HG03060 (cell line): Measurements from ENCODE around the gene TFPI.

Source experiments
- ATAC-seq: cut with Tn5 transposase; IDR thresholded peaks from one replicate; pipeline ENCODE4 v1.9.1; 2021; ENCODE audit warnings: low read depth, moderate number of reproducible peaks; ENCODE audit not compliant: unreplicated experiment

TFPI gene

GRCh38 chr2:187470698-187471097 is 83.5 kb downstream of the TFPI start:
- ATAC-seq: no peak

GRCh38 chr2:187469538-187469937 is 84.7 kb downstream of the TFPI start:
- ATAC-seq: no peak

- ATAC-seq: no peak
Observed at GRCh38 chr2:187468262-187468661, 86.0 kb downstream of the TFPI start.

GRCh38 chr2:187466129-187466792 is 88.0 kb downstream of the TFPI start:
- ATAC-seq: no peak

- no peak for ATAC-seq
Observed at GRCh38 chr2:187462839-187463238, 91.4 kb downstream of the TFPI start.

- no peak for ATAC-seq
Observed at GRCh38 chr2:187461294-187462261, 92.7 kb downstream of the TFPI start.

- ATAC-seq: no peak
Observed at GRCh38 chr2:187459256-187459655, 95.0 kb downstream of the TFPI start.

- ATAC-seq: no peak
Observed at GRCh38 chr2:187453078-187453641, 101.1 kb downstream of the TFPI start.

- no peak for ATAC-seq
Observed at GRCh38 chr2:187451510-187451909, 102.7 kb downstream of the TFPI start.

- no peak for ATAC-seq
Observed at GRCh38 chr2:187447336-187447735, 106.9 kb downstream of the TFPI start.

GRCh38 chr2:187446711-187447110 is 107.5 kb downstream of the TFPI start:
- no peak for ATAC-seq

- ATAC-seq: no peak
Observed at GRCh38 chr2:187445051-187445450, 109.2 kb downstream of the TFPI start.

- no peak for ATAC-seq
Observed at GRCh38 chr2:187442778-187443177, 111.5 kb downstream of the TFPI start.

GRCh38 chr2:187442378-187442777 is 111.9 kb downstream of the TFPI start:
- ATAC-seq: no peak

GRCh38 chr2:187440101-187440675 is 114.0 kb downstream of the TFPI start:
- ATAC-seq: no peak

GRCh38 chr2:187438455-187438854 is 115.8 kb downstream of the TFPI start:
- no peak for ATAC-seq

- ATAC-seq: no peak
Observed at GRCh38 chr2:187435756-187436155, 118.5 kb downstream of the TFPI start.

- no peak for ATAC-seq
Observed at GRCh38 chr2:187435078-187435477, 119.2 kb downstream of the TFPI start.

GRCh38 chr2:187434342-187434785 is 119.9 kb downstream of the TFPI start:
- no peak for ATAC-seq

- no peak for ATAC-seq
Observed at GRCh38 chr2:187431911-187432310, 122.3 kb downstream of the TFPI start.

- no peak for ATAC-seq
Observed at GRCh38 chr2:187429989-187430388, 124.2 kb downstream of the TFPI start.
